HCT116 (cell line): ENCODE results near the gene GNB5. TPM values are rescaled to one million over a fixed set of nuclear protein-coding genes. Genes with fewer than 3 reads are reported as not detected.

Experiments
- ATAC-seq: fragments of 200-7000 bp; cut with Tn5 transposase; 2 replicates; pipeline ENCODE4 v1.9.1; 2020; ENCODE audit warnings: mild to moderate bottlenecking, moderate library complexity
- BruUV-seq: library from RNA; stranded (reverse); fragments of 400-500 nt; replicated peaks from 2 replicates; lab custom pipeline; 2021; lab: Mats Ljungman, UMichigan
- CTCF ChIA-PET: fragments of 300-600 bp; sonication (Branson Sonifier 250); formaldehyde crosslinking; loops from one replicate; lab custom pipeline; 2021; ENCODE audit warnings: antibody characterized with exemption; lab: Charles Lee
- POLR2A ChIA-PET: fragments of 300-600, 350-600 bp; sonication (Branson Sonifier 250); formaldehyde crosslinking; loops from one replicate; lab custom pipeline; 2021; ENCODE audit warnings: antibody characterized with exemption; lab: Charles Lee
- RAD21 ChIA-PET, 2 experiments: fragments of 300-600 bp; sonication (Branson Sonifier 250); formaldehyde crosslinking; loops; one replicate each; lab custom pipeline; 2023; ENCODE audit warnings: low total read pairs in 2 of 2; ENCODE audit not compliant: uncharacterized antibody in 2 of 2, unreplicated experiment in 2 of 2, low non-redundant PET in 1 of 2; lab: Charles Lee
- DNase-seq: peaks from one replicate; pipeline ENCODE4 v3.0.0-alpha.2; 2010; ENCODE audit warnings: low read depth, low spot score
- H2AFZ ChIP-seq: fragments of 200-600 bp; shearing (Covaris generic), sonication (generic); 2 replicates; pipeline ENCODE4 v1.6.1; 2017; ENCODE audit warnings: low read depth, mixed run types, mixed read lengths, antibody characterized with exemption, low read length; ENCODE audit not compliant: poor library complexity, severe bottlenecking
- H3K27ac ChIP-seq: 2 replicates; pipeline ENCODE4 v1.5.1; 2012; ENCODE audit warnings: low read depth, low read length
- H3K27me3 ChIP-seq: fragments of 200-600 bp; sonication (generic); 2 replicates; pipeline ENCODE4 v1.6.1; 2016; ENCODE audit warnings: mixed run types, low read length, mixed read lengths; ENCODE audit not compliant: insufficient read depth
- H3K36me3 ChIP-seq, 2 experiments: fragments of 200-500 bp in 1 of 2; fragments of 200-600 bp in 1 of 2; sonication (Bioruptor generic) in 1 of 2; sonication (generic) in 1 of 2; 2 replicates each; pipeline versions ENCODE4 v1.5.1 to v1.6.1; 2014 to 2016; ENCODE audit warnings: low read length in 2 of 2, inconsistent platforms in 1 of 2, mixed read lengths in 1 of 2, mixed run types in 1 of 2; ENCODE audit not compliant: insufficient read depth in 2 of 2, control insufficient read depth in 1 of 2
- H3K4me1 ChIP-seq, 2 experiments: fragments of 200-600 bp in 1 of 2; sonication (generic) in 1 of 2; 2 replicates each; pipeline versions ENCODE4 v1.5.1 to v1.6.1; 2012 to 2017; ENCODE audit warnings: low read length in 2 of 2, inconsistent platforms in 1 of 2, mild to moderate bottlenecking in 1 of 2, mixed read lengths in 1 of 2, mixed run types in 1 of 2, moderate library complexity in 1 of 2; ENCODE audit not compliant: insufficient read depth in 2 of 2, control insufficient read depth in 1 of 2
- H3K4me2 ChIP-seq: fragments of 200-600 bp; sonication (generic); 2 replicates; pipeline ENCODE4 v1.6.1; 2017; ENCODE audit warnings: mixed run types, low read length, mixed read lengths
- H3K4me3 ChIP-seq, 2 experiments: fragments of 200-600 bp in 1 of 2; sonication (generic) in 1 of 2; replicated peaks in 1 of 2; 2 replicates each; pipeline ENCODE4 v1.5.1; 2011 to 2016; ENCODE audit warnings: low read length in 2 of 2, control low read depth in 1 of 2, low read depth in 1 of 2, mild to moderate bottlenecking in 1 of 2, mixed read lengths in 1 of 2, mixed run types in 1 of 2
- H3K79me2 ChIP-seq: fragments of 200-600 bp; sonication (generic); 2 replicates; pipeline ENCODE4 v1.6.1; 2017; ENCODE audit warnings: mild to moderate bottlenecking, mixed run types, low read length, moderate library complexity, mixed read lengths; ENCODE audit not compliant: insufficient read depth
- H3K9ac ChIP-seq: fragments of 200-600 bp; sonication (generic); 2 replicates; pipeline ENCODE4 v1.6.1; 2016; ENCODE audit warnings: low read length, mixed read lengths
- H3K9me2 ChIP-seq: fragments of 200-600 bp; sonication (generic), shearing (Covaris generic); 2 replicates; pipeline ENCODE4 v1.6.1; 2017; ENCODE audit warnings: mixed run types, mild to moderate bottlenecking, moderate library complexity; ENCODE audit not compliant: insufficient read depth
- H3K9me3 ChIP-seq, 2 experiments: fragments of 200-500 bp in 1 of 2; fragments of 200-600 bp in 1 of 2; sonication (Bioruptor generic) in 1 of 2; sonication (generic) in 1 of 2; 2 replicates each; pipeline ENCODE4 v1.6.1; 2014 to 2017; ENCODE audit warnings: low read length in 2 of 2, mixed read lengths in 2 of 2, inconsistent platforms in 1 of 2, low read depth in 1 of 2, mild to moderate bottlenecking in 1 of 2, mixed run types in 1 of 2, moderate library complexity in 1 of 2; ENCODE audit not compliant: control insufficient read depth in 1 of 2, insufficient read depth in 1 of 2
- H4K20me1 ChIP-seq: fragments of 200-600 bp; sonication (generic), shearing (Covaris generic); 2 replicates; pipeline ENCODE4 v1.6.1; 2017; ENCODE audit warnings: mixed run types, mild to moderate bottlenecking, moderate library complexity; ENCODE audit not compliant: insufficient read depth
- CBX3 ChIP-seq: IDR thresholded peaks from 2 replicates; pipeline ENCODE4 v1.6.1; 2012; ENCODE audit warnings: low read depth
- EGR1 ChIP-seq: IDR thresholded peaks from 2 replicates; pipeline ENCODE4 v1.6.1; 2012; ENCODE audit warnings: low read depth
- ELF1 ChIP-seq: IDR thresholded peaks from 2 replicates; pipeline ENCODE4 v1.6.1; 2012; ENCODE audit warnings: low read depth, borderline replicate concordance
- EZH2 ChIP-seq: fragments of 200-600 bp; sonication (generic); IDR thresholded peaks from 2 replicates; pipeline ENCODE4 v1.6.1; 2017; ENCODE audit warnings: antibody characterized with exemption, mixed run types
- EZH2phosphoT487 ChIP-seq: fragments of 200-600 bp; IDR thresholded peaks from 2 replicates; pipeline ENCODE4 v1.6.1; 2018; ENCODE audit warnings: antibody characterized with exemption, borderline replicate concordance
- JUND ChIP-seq: IDR thresholded peaks from 2 replicates; pipeline ENCODE4 v1.6.1; 2012
- POLR2A ChIP-seq: IDR thresholded peaks from 2 replicates; pipeline ENCODE4 v1.7.0; 2011; ENCODE audit warnings: borderline replicate concordance; ENCODE audit not compliant: insufficient read depth, insufficient read length; ENCODE audit errors: extremely low read depth
- POLR2AphosphoS5 ChIP-seq: IDR thresholded peaks from 2 replicates; pipeline ENCODE4 v1.6.1; 2011; ENCODE audit warnings: mild to moderate bottlenecking, low read depth, low read length, moderate library complexity
- SP1 ChIP-seq: IDR thresholded peaks from 2 replicates; pipeline ENCODE4 v1.6.1; 2012; ENCODE audit warnings: low read depth
- intact Hi-C: fragments of 100-400 bp; cut with micrococcal nuclease; formaldehyde crosslinking; loops from 2 replicates; pipeline ENCODE4 v1.10.0; 2022
- total RNA-seq: library from RNA; stranded (reverse); gene quantifications from one replicate; pipeline ENCODE4 v1.2.1, GENCODE V29; 2021; ENCODE audit not compliant: unreplicated experiment
- TF ChIP-seq, protein P1 (sequence below): IDR thresholded peaks from 2 replicates; pipeline ENCODE4 v1.6.1; 2012
- TF ChIP-seq, protein P2 (sequence below): IDR thresholded peaks from 2 replicates; pipeline ENCODE4 v1.6.1; 2012; ENCODE audit warnings: low read depth

GNB5 gene
- total RNA-seq, 1 experiment from 2014 or later: 27.6 TPM

DNA sequence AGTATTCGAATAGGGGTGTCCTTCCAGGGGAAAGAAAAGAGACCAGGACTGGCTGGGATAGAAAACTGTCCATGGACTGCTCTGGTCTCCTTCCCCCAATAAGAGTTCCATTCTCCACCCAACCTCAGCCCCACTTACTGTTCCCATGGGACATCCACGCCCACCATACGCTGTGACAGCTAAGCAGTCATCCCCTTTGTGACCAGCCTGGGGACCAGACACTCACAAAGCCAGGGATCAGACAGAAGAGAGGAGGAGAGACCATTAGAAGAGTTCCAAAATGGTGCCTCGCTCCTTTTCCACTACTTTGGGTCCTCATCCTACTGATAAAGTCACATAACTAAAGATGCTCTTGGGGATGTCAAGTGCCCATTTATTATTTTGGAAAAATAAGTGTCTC lies 27.6 kb upstream of the GNB5 start:
- ChIA-PET RAD21 (no interaction called here), POLR2A (no interaction called here)
- no peak for ATAC-seq

More for the DNA sequence above, 27.6 kb upstream of the GNB5 start:
- no peak for TF ChIP-seq CBX3
- TF ChIP-seq, protein P1, sequence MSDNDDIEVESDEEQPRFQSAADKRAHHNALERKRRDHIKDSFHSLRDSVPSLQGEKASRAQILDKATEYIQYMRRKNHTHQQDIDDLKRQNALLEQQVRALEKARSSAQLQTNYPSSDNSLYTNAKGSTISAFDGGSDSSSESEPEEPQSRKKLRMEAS: no peak
- no peak for TF ChIP-seq EZH2
- no peak for TF ChIP-seq JUND
- no peak for TF ChIP-seq ELF1
- TF ChIP-seq, protein P2, sequence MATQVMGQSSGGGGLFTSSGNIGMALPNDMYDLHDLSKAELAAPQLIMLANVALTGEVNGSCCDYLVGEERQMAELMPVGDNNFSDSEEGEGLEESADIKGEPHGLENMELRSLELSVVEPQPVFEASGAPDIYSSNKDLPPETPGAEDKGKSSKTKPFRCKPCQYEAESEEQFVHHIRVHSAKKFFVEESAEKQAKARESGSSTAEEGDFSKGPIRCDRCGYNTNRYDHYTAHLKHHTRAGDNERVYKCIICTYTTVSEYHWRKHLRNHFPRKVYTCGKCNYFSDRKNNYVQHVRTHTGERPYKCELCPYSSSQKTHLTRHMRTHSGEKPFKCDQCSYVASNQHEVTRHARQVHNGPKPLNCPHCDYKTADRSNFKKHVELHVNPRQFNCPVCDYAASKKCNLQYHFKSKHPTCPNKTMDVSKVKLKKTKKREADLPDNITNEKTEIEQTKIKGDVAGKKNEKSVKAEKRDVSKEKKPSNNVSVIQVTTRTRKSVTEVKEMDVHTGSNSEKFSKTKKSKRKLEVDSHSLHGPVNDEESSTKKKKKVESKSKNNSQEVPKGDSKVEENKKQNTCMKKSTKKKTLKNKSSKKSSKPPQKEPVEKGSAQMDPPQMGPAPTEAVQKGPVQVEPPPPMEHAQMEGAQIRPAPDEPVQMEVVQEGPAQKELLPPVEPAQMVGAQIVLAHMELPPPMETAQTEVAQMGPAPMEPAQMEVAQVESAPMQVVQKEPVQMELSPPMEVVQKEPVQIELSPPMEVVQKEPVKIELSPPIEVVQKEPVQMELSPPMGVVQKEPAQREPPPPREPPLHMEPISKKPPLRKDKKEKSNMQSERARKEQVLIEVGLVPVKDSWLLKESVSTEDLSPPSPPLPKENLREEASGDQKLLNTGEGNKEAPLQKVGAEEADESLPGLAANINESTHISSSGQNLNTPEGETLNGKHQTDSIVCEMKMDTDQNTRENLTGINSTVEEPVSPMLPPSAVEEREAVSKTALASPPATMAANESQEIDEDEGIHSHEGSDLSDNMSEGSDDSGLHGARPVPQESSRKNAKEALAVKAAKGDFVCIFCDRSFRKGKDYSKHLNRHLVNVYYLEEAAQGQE: no peak
- TF ChIP-seq EZH2phosphoT487: no peak
- no peak for TF ChIP-seq POLR2AphosphoS5
- TF ChIP-seq SP1: no peak
- no peak for TF ChIP-seq EGR1
- TF ChIP-seq POLR2A: no peak
- H3K9me3 ChIP-seq: no peaks in the 10 kb centered on the region
- H3K4me2 ChIP-seq: no peak overlapping the region
- no peak overlapping the region for H3K4me3 ChIP-seq
- no peaks in the 10 kb centered on the region for H3K27me3 ChIP-seq
- H3K36me3 ChIP-seq: peaks cover 44 to 49% of the 10 kb centered on the region in 2 experiments
- BruUV-seq: no TSS peak
- DNase-seq: no peak
- CTCF ChIA-PET: no interaction called here
- H2AFZ ChIP-seq: no peak overlapping the region
- H4K20me1 ChIP-seq: no peaks in the 10 kb centered on the region
- no peaks in the 10 kb centered on the region for H3K9me2 ChIP-seq
- no peaks in the 10 kb centered on the region for H3K4me1 ChIP-seq
- no peak overlapping the region for H3K9ac ChIP-seq
- intact Hi-C loops: no loop called here
- no peaks in the 10 kb centered on the region for H3K79me2 ChIP-seq
- no peak overlapping the region for H3K27ac ChIP-seq
